ENCODE measurements around the gene SYNE1. TPM values are rescaled to one million over a fixed set of nuclear protein-coding genes. Genes with fewer than 3 reads are reported as not detected.
"Not testable (repeated sequence)": the region's sequence is repeated elsewhere in the genome, so short reads cannot be mapped to it uniquely, and the experiment has no call there.

Gene SYNE1
- total RNA-seq, 4 donors from 2014 or later: 7.4 to 66.4 (median 20.7) TPM

DNA sequence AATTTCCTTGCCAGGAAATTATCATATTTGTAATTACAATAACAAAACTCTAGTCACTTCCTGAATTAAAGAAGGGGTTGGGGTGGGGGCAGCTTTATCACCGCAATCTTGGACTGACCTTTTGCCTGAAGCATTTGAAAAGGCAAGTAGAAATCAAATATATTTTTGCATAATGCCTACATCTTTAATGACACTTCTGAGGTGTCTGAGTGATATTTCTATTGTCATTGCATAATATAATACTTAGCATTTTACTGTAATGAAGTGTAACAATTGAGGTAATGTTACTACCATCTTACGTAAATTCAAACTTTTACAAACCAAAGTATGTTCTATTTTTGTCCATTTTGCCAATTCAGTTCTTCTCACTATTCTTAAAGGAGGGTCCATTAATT is 65.2 kb downstream of the SYNE1 start:
- intact Hi-C loops (cut with DNase I): no loop called here
- Histone ChIP-seq H3K4me3 (no peak overlapping the region), H3K27me3 (no peaks in the 10 kb centered on the region), H3K36me3 (no peaks in the 10 kb centered on the region), H3K9me3 (no peaks in the 10 kb centered on the region), H3K27ac (peak overlapping the region in 1 of 4 donors; percentile 31), H3K4me1 (peaks cover 2 to 45% (median 28%) of the 10 kb centered on the region in 3 donors)
- DNase-seq: no peak
- 72 to 73% methylated on average over 2 of the region's 2 CpGs for WGBS, 2 donors
- TF ChIP-seq, protein P1, sequence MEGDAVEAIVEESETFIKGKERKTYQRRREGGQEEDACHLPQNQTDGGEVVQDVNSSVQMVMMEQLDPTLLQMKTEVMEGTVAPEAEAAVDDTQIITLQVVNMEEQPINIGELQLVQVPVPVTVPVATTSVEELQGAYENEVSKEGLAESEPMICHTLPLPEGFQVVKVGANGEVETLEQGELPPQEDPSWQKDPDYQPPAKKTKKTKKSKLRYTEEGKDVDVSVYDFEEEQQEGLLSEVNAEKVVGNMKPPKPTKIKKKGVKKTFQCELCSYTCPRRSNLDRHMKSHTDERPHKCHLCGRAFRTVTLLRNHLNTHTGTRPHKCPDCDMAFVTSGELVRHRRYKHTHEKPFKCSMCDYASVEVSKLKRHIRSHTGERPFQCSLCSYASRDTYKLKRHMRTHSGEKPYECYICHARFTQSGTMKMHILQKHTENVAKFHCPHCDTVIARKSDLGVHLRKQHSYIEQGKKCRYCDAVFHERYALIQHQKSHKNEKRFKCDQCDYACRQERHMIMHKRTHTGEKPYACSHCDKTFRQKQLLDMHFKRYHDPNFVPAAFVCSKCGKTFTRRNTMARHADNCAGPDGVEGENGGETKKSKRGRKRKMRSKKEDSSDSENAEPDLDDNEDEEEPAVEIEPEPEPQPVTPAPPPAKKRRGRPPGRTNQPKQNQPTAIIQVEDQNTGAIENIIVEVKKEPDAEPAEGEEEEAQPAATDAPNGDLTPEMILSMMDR (IDR thresholded peaks at IDR 0.05): no peak
- no peak for TF ChIP-seq POLR2A (IDR thresholded peaks at IDR 0.05)

DNA sequence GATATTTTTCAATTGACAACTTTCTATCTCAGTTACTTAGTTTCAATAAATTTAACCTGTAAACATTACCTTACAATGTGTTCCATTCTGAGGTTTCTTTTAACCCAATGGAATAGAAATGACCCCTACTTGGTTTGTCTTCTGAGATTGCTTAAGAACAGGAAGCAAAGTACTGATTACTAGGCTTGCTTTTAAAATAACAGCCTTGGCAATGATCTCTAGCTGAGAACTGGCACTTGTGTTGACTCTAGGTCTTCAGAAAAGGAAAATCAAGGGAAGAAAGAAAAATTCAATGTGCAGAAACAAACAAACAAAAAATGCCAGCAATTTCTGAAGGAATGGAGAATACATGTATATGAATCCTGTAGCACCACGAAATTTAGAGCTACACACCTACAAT is 66.1 kb downstream of the SYNE1 start:
- Histone ChIP-seq H3K9me3 (no peaks in the 10 kb centered on the region), H3K4me1 (peaks cover 2 to 42% (median 19%) of the 10 kb centered on the region in 3 donors), H3K27ac (no peak overlapping the region), H3K4me3 (no peak overlapping the region), H3K27me3 (no peaks in the 10 kb centered on the region), H3K36me3 (no peaks in the 10 kb centered on the region)
- TF ChIP-seq, protein P1 (IDR thresholded peaks at IDR 0.05): no peak
- TF ChIP-seq POLR2A (IDR thresholded peaks at IDR 0.05): no peak
- intact Hi-C loops (cut with DNase I): no loop called here
- no peak for DNase-seq
- 63 to 83% methylated on average over 1 of the region's 1 CpG for WGBS, 2 donors

DNA sequence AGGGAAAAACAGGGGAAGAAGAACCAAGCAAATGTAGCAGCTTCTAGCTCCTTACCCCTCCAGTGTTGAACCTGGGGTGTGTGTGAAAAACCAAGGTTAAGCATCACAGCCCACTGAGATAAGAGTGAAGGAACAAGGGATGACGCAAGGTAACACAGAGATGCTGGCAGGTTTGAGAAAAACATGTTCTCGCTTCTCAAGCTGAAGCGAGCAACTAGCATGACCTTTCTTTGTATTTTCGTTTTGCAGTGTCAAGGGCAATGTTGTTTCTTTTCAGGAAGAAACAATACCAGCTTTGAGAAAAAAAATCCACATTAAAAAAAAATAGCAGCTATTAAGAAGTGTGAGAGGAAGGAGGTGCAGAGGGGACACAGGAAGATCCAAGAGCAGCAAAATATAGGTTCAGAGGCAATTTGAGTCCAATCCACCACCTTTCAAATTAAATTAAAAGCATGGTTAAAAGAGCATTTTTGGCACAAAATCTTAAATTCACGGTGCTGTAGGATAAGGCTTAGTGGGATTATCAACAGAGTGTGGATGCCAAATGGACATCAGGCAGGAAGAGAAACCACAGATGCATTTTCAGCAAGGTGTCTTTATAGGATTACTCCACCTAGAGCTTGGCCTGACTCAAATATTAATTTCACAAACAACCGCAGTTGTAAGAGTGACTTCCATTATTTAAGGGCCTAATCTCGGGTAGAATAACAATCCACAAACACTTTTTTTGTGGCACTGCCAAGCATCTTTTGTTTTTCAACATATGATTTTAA is 70.9 kb downstream of the SYNE1 start:
- 35 to 46% methylated on average over 7 of the region's 7 CpGs for WGBS, 2 donors
- no peak overlapping the region for H3K4me3 ChIP-seq
- no peaks in the 10 kb centered on the region for H3K27me3 ChIP-seq
- peaks cover 0 to 11% (median 0%) of the 10 kb centered on the region in 3 donors for H3K4me1 ChIP-seq
- DNase-seq: no peak
- H3K27ac ChIP-seq: peak overlapping the region in 1 of 4 donors; percentile 10
- TF ChIP-seq, protein P1 (IDR thresholded peaks at IDR 0.05): no peak
- no peak for TF ChIP-seq POLR2A (IDR thresholded peaks at IDR 0.05)
- no peaks in the 10 kb centered on the region for H3K9me3 ChIP-seq
- intact Hi-C loops (cut with DNase I): no loop called here
- no peaks in the 10 kb centered on the region for H3K36me3 ChIP-seq

DNA sequence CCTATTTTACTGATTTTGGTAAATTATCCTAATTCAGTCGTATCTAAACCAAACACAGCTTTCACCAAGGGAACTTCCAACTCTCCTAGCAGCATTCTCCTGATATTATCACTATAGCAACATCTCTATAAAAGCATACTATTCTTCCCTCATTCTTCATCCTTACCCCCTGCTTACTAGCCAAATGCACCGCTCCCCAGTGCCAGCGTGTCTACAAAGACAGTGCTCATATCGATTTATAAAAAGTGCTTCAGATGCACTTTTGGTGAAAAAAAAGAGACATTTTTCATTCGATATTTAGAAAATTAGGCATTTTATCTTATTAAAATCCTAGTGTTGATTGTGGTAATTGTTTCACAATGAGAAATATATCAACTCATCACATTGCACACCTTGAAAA is 74.0 kb downstream of the SYNE1 start:
- TF ChIP-seq, protein P1 (IDR thresholded peaks at IDR 0.05): no peak
- TF ChIP-seq POLR2A (IDR thresholded peaks at IDR 0.05): no peak
- H3K4me3 ChIP-seq: no peak overlapping the region
- no peaks in the 10 kb centered on the region for H3K9me3 ChIP-seq
- H3K27me3 ChIP-seq: no peaks in the 10 kb centered on the region
- intact Hi-C loops (cut with DNase I): no loop called here
- H3K36me3 ChIP-seq: no peaks in the 10 kb centered on the region
- peaks cover 0 to 9% (median 0%) of the 10 kb centered on the region in 3 donors for H3K4me1 ChIP-seq
- WGBS, 2 donors: 82 to 84% methylated on average over 5 of the region's 5 CpGs
- DNase-seq: no peak
- no peak overlapping the region for H3K27ac ChIP-seq

DNA sequence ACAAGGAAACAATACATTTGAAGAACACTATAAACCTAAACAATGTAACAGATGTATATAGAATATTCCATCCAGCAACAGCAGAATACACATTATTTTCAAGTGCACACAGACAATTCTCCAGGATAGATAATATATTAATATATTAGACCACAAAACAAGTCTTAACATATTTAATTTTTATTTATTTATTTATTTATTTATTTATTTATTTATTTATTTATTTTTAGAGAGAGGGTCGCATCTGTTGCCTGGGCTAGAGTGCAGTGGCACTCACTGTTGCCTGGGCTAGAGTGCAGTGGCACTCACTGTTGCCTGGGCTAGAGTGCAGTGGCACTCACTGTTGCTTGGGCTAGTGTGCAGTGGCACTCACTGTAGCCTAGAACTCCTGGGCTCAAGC is 78.4 kb downstream of the SYNE1 start:
- H3K27me3 ChIP-seq; intact Hi-C loops (cut with DNase I); H3K4me3 ChIP-seq; H3K27ac ChIP-seq; H3K4me1 ChIP-seq; H3K9me3 ChIP-seq; H3K36me3 ChIP-seq; DNase-seq: not testable (repeated sequence)
- WGBS, 2 donors: 75 to 92% methylated on average over 1 of the region's 1 CpG
